IPS-20b (cell line): ENCODE measurements around the gene TRIML1.
"Not testable (repeated sequence)": the region's sequence is repeated elsewhere in the genome, so short reads cannot be mapped to it uniquely, and the experiment has no call there.

Experiments used
- H3K27ac ChIP-seq: one replicate; pipeline ENCODE4 v1.5.1; 2013; ENCODE audit warnings: low read length
- H3K27me3 ChIP-seq: 2 replicates; pipeline ENCODE4 v1.6.1; 2013; ENCODE audit warnings: mild to moderate bottlenecking, low read length, inconsistent platforms; ENCODE audit not compliant: insufficient read depth
- H3K36me3 ChIP-seq: 2 replicates; pipeline ENCODE4 v1.6.1; 2013; ENCODE audit warnings: low read depth, mild to moderate bottlenecking, inconsistent platforms, low read length, moderate library complexity; ENCODE audit not compliant: insufficient read depth
- H3K4me1 ChIP-seq: 2 replicates; pipeline ENCODE4 v1.6.1; 2013; ENCODE audit warnings: mild to moderate bottlenecking, control low read depth, inconsistent platforms, low read length, moderate library complexity; ENCODE audit not compliant: insufficient read depth
- H3K4me3 ChIP-seq: 2 replicates; pipeline ENCODE4 v1.5.1; 2013; ENCODE audit warnings: mild to moderate bottlenecking, low read length, inconsistent platforms
- H3K9ac ChIP-seq: 2 replicates; pipeline ENCODE4 v1.6.1; 2013; ENCODE audit warnings: low read depth, mild to moderate bottlenecking, inconsistent platforms, low read length, moderate library complexity
- H3K9me3 ChIP-seq: 2 replicates; pipeline ENCODE4 v1.6.1; 2013; ENCODE audit warnings: mild to moderate bottlenecking, low read depth, low read length, inconsistent platforms; ENCODE audit not compliant: insufficient read depth

The TRIML1 gene

GRCh38 chr4:188159513-188160226, 20.4 kb downstream of the TRIML1 start:
- H3K27me3 ChIP-seq, H3K4me3 ChIP-seq, H3K9ac ChIP-seq, H3K27ac ChIP-seq, H3K36me3 ChIP-seq, H3K9me3 ChIP-seq, H3K4me1 ChIP-seq: not testable (repeated sequence)

- no peak overlapping the region for H3K27ac ChIP-seq
- no peaks in the 10 kb centered on the region for H3K36me3 ChIP-seq
- no peak overlapping the region for H3K4me3 ChIP-seq
- no peaks in the 10 kb centered on the region for H3K4me1 ChIP-seq
- H3K9ac ChIP-seq: no peak overlapping the region
- no peaks in the 10 kb centered on the region for H3K9me3 ChIP-seq
- H3K27me3 ChIP-seq: no peaks in the 10 kb centered on the region
These were observed 21.2 kb downstream of the TRIML1 start for GRCh38 chr4:188160406-188160805.

- Histone ChIP-seq H3K9ac (no peak overlapping the region), H3K27me3 (no peaks in the 10 kb centered on the region), H3K9me3 (no peaks in the 10 kb centered on the region)
These were observed 21.9 kb downstream of the TRIML1 start for GRCh38 chr4:188161167-188161566.

GRCh38 chr4:188162698-188163097, 23.5 kb downstream of the TRIML1 start:
- no peaks in the 10 kb centered on the region for H3K36me3 ChIP-seq
- H3K27me3 ChIP-seq: no peaks in the 10 kb centered on the region
- H3K27ac ChIP-seq: no peak overlapping the region
- H3K9ac ChIP-seq: no peak overlapping the region
- no peaks in the 10 kb centered on the region for H3K4me1 ChIP-seq
- H3K4me3 ChIP-seq: no peak overlapping the region
- H3K9me3 ChIP-seq: no peaks in the 10 kb centered on the region

More at GRCh38 chr4:188161167-188161566, 21.9 kb downstream of the TRIML1 start:
- Histone ChIP-seq H3K36me3 (no peaks in the 10 kb centered on the region), H3K4me1 (no peaks in the 10 kb centered on the region), H3K4me3 (no peak overlapping the region), H3K27ac (no peak overlapping the region)

GRCh38 chr4:188168726-188169373, 29.6 kb downstream of the TRIML1 start:
- H3K9me3 ChIP-seq: no peaks in the 10 kb centered on the region
- no peaks in the 10 kb centered on the region for H3K27me3 ChIP-seq
- H3K36me3 ChIP-seq: no peaks in the 10 kb centered on the region
- H3K4me1 ChIP-seq: no peaks in the 10 kb centered on the region
- no peak overlapping the region for H3K27ac ChIP-seq
- no peak overlapping the region for H3K9ac ChIP-seq
- H3K4me3 ChIP-seq: no peak overlapping the region

DNA sequence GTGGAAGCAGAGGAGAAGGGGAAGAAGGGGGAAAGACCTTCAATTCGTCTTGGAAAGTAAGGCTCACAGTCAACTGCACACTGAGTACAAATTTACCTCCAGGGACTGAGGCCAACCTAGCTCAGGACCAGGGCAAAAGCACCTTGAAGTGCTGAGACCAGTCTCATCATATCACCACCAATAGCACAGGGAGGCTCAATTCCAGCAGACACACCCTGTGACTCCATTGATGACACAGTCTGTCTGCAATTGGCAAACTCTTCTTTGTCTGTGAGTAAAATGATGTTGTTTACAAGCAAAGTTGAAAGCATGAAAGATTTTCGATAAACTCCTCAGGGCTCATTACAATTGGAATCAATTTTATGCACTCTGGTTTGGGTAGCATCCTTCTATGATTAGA, 32.3 kb downstream of the TRIML1 start:
- no peaks in the 10 kb centered on the region for H3K27me3 ChIP-seq
- no peak overlapping the region for H3K9ac ChIP-seq
- H3K4me1 ChIP-seq: no peaks in the 10 kb centered on the region
- H3K36me3 ChIP-seq: no peaks in the 10 kb centered on the region
- H3K9me3 ChIP-seq: no peaks in the 10 kb centered on the region
- H3K4me3 ChIP-seq: no peak overlapping the region
- no peak overlapping the region for H3K27ac ChIP-seq

DNA sequence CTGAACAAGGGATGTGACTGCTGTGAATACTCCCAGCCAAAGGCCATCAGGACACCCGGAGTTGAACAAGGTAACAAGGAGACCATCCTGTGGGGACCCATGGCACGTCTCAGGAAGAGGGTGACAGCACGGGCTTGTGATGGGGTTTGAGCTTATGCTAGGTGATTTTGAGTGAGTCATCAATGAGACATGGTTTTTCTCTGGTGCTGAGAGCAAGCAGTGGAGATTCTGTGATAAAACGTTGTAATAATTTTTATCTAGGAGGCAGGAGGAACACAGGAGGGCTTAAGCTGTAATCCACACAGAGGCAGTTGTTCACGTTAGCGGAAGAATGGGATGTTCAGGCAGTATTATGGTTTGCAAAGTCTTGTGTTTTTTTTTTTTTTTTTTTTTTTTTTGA, 36.0 kb downstream of the TRIML1 start:
- no peak overlapping the region for H3K27ac ChIP-seq
- H3K4me3 ChIP-seq: no peak overlapping the region
- no peak overlapping the region for H3K9ac ChIP-seq
- H3K27me3 ChIP-seq: no peaks in the 10 kb centered on the region
- H3K4me1 ChIP-seq: no peaks in the 10 kb centered on the region
- H3K36me3 ChIP-seq: no peaks in the 10 kb centered on the region
- 0 out of 2 replicates have a peak, but pooled peaks cover 5% of the 10 kb centered on the region for H3K9me3 ChIP-seq

GRCh38 chr4:188177997-188178675, 38.9 kb downstream of the TRIML1 start:
- Histone ChIP-seq H3K27ac (no peak overlapping the region), H3K4me3 (no peak overlapping the region), H3K4me1 (no peaks in the 10 kb centered on the region), H3K27me3 (no peaks in the 10 kb centered on the region), H3K9me3 (0 out of 2 replicates have a peak, but pooled peaks cover 5% of the 10 kb centered on the region), H3K9ac (no peak overlapping the region), H3K36me3 (no peaks in the 10 kb centered on the region)

- Histone ChIP-seq H3K27me3 (no peaks in the 10 kb centered on the region), H3K4me3 (no peak overlapping the region), H3K36me3 (no peaks in the 10 kb centered on the region), H3K4me1 (no peaks in the 10 kb centered on the region), H3K9me3 (0 out of 2 replicates have a peak, but pooled peaks cover 5% of the 10 kb centered on the region), H3K9ac (no peak overlapping the region), H3K27ac (no peak overlapping the region)
These were observed 39.6 kb downstream of the TRIML1 start for GRCh38 chr4:188178806-188179205.

- H3K36me3 ChIP-seq: no peaks in the 10 kb centered on the region
- H3K9me3 ChIP-seq: no peaks in the 10 kb centered on the region
- H3K4me1 ChIP-seq: no peaks in the 10 kb centered on the region
- H3K27ac ChIP-seq: no peak overlapping the region
- no peak overlapping the region for H3K4me3 ChIP-seq
- no peaks in the 10 kb centered on the region for H3K27me3 ChIP-seq
- H3K9ac ChIP-seq: no peak overlapping the region
These were observed 47.9 kb downstream of the TRIML1 start for GRCh38 chr4:188187106-188187505.

GRCh38 chr4:188190461-188190860, 51.2 kb downstream of the TRIML1 start:
- no peaks in the 10 kb centered on the region for H3K4me1 ChIP-seq
- H3K27me3 ChIP-seq: no peaks in the 10 kb centered on the region
- no peak overlapping the region for H3K4me3 ChIP-seq
- no peak overlapping the region for H3K27ac ChIP-seq
- H3K36me3 ChIP-seq: no peaks in the 10 kb centered on the region
- H3K9ac ChIP-seq: no peak overlapping the region
- no peaks in the 10 kb centered on the region for H3K9me3 ChIP-seq

- no peaks in the 10 kb centered on the region for H3K9me3 ChIP-seq
- no peak overlapping the region for H3K4me3 ChIP-seq
- no peaks in the 10 kb centered on the region for H3K27me3 ChIP-seq
- H3K9ac ChIP-seq: no peak overlapping the region
- no peak overlapping the region for H3K27ac ChIP-seq
- no peaks in the 10 kb centered on the region for H3K36me3 ChIP-seq
- H3K4me1 ChIP-seq: peaks cover under 1% of the 10 kb centered on the region; the same call in 1 of the 2 replicates
These were observed 55.2 kb downstream of the TRIML1 start for GRCh38 chr4:188194421-188194820.
